Liver (tissue), 9 donors: Measurements from ENCODE around the gene AKT2. TPM values are rescaled to one million over a fixed set of nuclear protein-coding genes. Genes with fewer than 3 reads are reported as not detected.

ENCODE experiments used
- DNase-seq: peaks from one replicate; pipeline ENCODE4 v3.0.0-alpha.2; 2017; ENCODE audit warnings: low spot score
- H3K27ac ChIP-seq, 2 donors: one replicate each; pipeline ENCODE4 v1.7.0; 2013; ENCODE audit warnings: inconsistent platforms in 2 of 2, low read length in 2 of 2, control low read depth in 1 of 2, low read depth in 1 of 2, mild to moderate bottlenecking in 1 of 2
- H3K27me3 ChIP-seq, 4 donors: one replicate each; pipeline versions ENCODE4 v1.6.1 to v1.7.0; 2013; ENCODE audit warnings: low read length in 3 of 4, inconsistent platforms in 1 of 4, mild to moderate bottlenecking in 1 of 4, moderate library complexity in 1 of 4; ENCODE audit not compliant: control insufficient read depth in 4 of 4, insufficient read depth in 4 of 4
- H3K36me3 ChIP-seq, 4 donors: one replicate each; pipeline versions ENCODE4 v1.6.1 to v1.7.0; 2013; ENCODE audit warnings: low read length in 3 of 4, mild to moderate bottlenecking in 3 of 4, low read depth in 1 of 4, moderate library complexity in 1 of 4; ENCODE audit not compliant: control insufficient read depth in 4 of 4, insufficient read depth in 3 of 4
- H3K4me1 ChIP-seq, 4 donors: one replicate each; pipeline versions ENCODE4 v1.6.1 to v1.7.0; 2013; ENCODE audit warnings: low read length in 3 of 4, mild to moderate bottlenecking in 3 of 4, moderate library complexity in 1 of 4; ENCODE audit not compliant: control insufficient read depth in 4 of 4, insufficient read depth in 4 of 4
- H3K4me3 ChIP-seq, 3 donors: one replicate each; pipeline versions ENCODE4 v1.6.1 to v1.7.0; 2013; ENCODE audit warnings: low read length in 3 of 3, control low read depth in 1 of 3, low read depth in 1 of 3, mild to moderate bottlenecking in 1 of 3
- H3K9ac ChIP-seq, 2 donors: one replicate each; pipeline ENCODE4 v1.7.0; 2013; ENCODE audit warnings: low read length in 2 of 2, mild to moderate bottlenecking in 2 of 2, moderate library complexity in 2 of 2, control low read depth in 1 of 2, low read depth in 1 of 2
- H3K9me3 ChIP-seq, 4 donors: one replicate each; pipeline versions ENCODE4 v1.6.1 to v1.7.0; 2013; ENCODE audit warnings: low read length in 3 of 4; ENCODE audit not compliant: control insufficient read depth in 4 of 4
- EGR1 ChIP-seq, 2 donors: IDR thresholded peaks; 2 replicates each; pipeline ENCODE4 v1.6.1; 2016 to 2018; ENCODE audit warnings: antibody characterized with exemption in 2 of 2, low read depth in 2 of 2
- FOXA1 ChIP-seq: IDR thresholded peaks from 2 replicates; pipeline ENCODE4 v1.6.1; 2016; ENCODE audit warnings: antibody characterized with exemption
- FOXA2 ChIP-seq: IDR thresholded peaks from 2 replicates; pipeline ENCODE4 v1.6.1; 2016; ENCODE audit warnings: antibody characterized with exemption
- GABPA ChIP-seq, 2 donors: IDR thresholded peaks in 1 of 2; conservative IDR thresholded peaks in 1 of 2; 2 replicates each; pipeline ENCODE4 v1.6.1; 2016; ENCODE audit warnings: antibody characterized with exemption in 2 of 2, mild to moderate bottlenecking in 1 of 2, moderate library complexity in 1 of 2
- HNF4A ChIP-seq, 2 donors: conservative IDR thresholded peaks; 2 replicates each; pipeline ENCODE4 v1.6.1; 2016; ENCODE audit warnings: antibody characterized with exemption in 2 of 2, mild to moderate bottlenecking in 2 of 2
- HNF4G ChIP-seq: IDR thresholded peaks from 2 replicates; pipeline ENCODE4 v1.6.1; 2016; ENCODE audit warnings: antibody characterized with exemption
- JUND ChIP-seq, 2 donors: IDR thresholded peaks; 2 replicates each; pipeline ENCODE4 v1.6.1; 2016; ENCODE audit warnings: antibody characterized with exemption in 2 of 2
- NR2F2 ChIP-seq: IDR thresholded peaks from 2 replicates; pipeline ENCODE4 v1.6.1; 2016; ENCODE audit warnings: antibody characterized with exemption
- RAD21 ChIP-seq, 2 donors: IDR thresholded peaks; 2 replicates each; pipeline ENCODE4 v1.6.1; 2016; ENCODE audit warnings: antibody characterized with exemption in 2 of 2, mild to moderate bottlenecking in 2 of 2
- RXRA ChIP-seq, 2 donors: IDR thresholded peaks; 2 replicates each; pipeline ENCODE4 v1.6.1; 2017 to 2018; ENCODE audit warnings: antibody characterized with exemption in 2 of 2, mild to moderate bottlenecking in 1 of 2
- SP1 ChIP-seq: IDR thresholded peaks from 2 replicates; pipeline ENCODE4 v1.6.1; 2018; ENCODE audit warnings: antibody characterized with exemption, mild to moderate bottlenecking
- TAF1 ChIP-seq: conservative IDR thresholded peaks from 2 replicates; pipeline ENCODE4 v1.6.1; 2016; ENCODE audit warnings: antibody characterized with exemption, mild to moderate bottlenecking
- YY1 ChIP-seq: IDR thresholded peaks from 2 replicates; pipeline ENCODE4 v1.6.1; 2016; ENCODE audit warnings: antibody characterized with exemption, mild to moderate bottlenecking
- whole genome bisulfite sequencing: extraction: QIAGEN DNeasy Blood & Tissue Kit; methylation state at CpG from one replicate; pipeline ENCODE4 v1.1.7; 2013; 5-methylcytosine and 5-hydroxymethylcytosine counted together
- polyA plus RNA-seq, 2 donors: library from polyadenylated mRNA; stranded (reverse) in 1 of 2; unstranded in 1 of 2; fragments of 200-250 nt in 1 of 2; fragments of >200 nt in 1 of 2; fragmentation: Nextera tagmentation in 1 of 2; extraction: Ambion mirVana in 1 of 2; gene quantifications; one replicate each; pipeline versions ENCODE4 v1.2.1 to v1.2.3, GENCODE V29; 2013 to 2015
- total RNA-seq, 2 donors: library from RNA; depleted of rRNA; stranded (reverse); fragments of >200 nt; gene quantifications; one replicate each; pipeline ENCODE4 v1.2.3, GENCODE V29; 2014
- TF ChIP-seq, protein P1 (sequence below): IDR thresholded peaks from 2 replicates; pipeline ENCODE4 v1.6.1; 2016; ENCODE audit warnings: antibody characterized with exemption
- TF ChIP-seq, protein P2 (sequence below): IDR thresholded peaks from 2 replicates; pipeline ENCODE4 v1.6.1; 2016; ENCODE audit warnings: antibody characterized with exemption, mild to moderate bottlenecking
- TF ChIP-seq, protein P3 (sequence below): fragments of 150-350 bp; IDR thresholded peaks from 2 replicates; pipeline ENCODE4 v1.5.1; 2017; ENCODE audit warnings: improper control_type of control experiment, low read depth, low read length; ENCODE audit not compliant: missing input control
- TF ChIP-seq, protein P4 (sequence below): IDR thresholded peaks from 2 replicates; pipeline ENCODE4 v1.6.1; 2016; ENCODE audit warnings: antibody characterized with exemption
- TF ChIP-seq, protein P5 (sequence below): IDR thresholded peaks from 2 replicates; pipeline ENCODE4 v1.6.1; 2016; ENCODE audit warnings: antibody characterized with exemption
- donor health status: healthy.
- donor health status: healthy.
- donor health status: healthy.
- donor health status: healthy.
- donor health status: healthy.

AKT2 gene
- total and polyA plus RNA-seq, 4 donors: 23.2 to 110 (median 60.4) TPM

DNA sequence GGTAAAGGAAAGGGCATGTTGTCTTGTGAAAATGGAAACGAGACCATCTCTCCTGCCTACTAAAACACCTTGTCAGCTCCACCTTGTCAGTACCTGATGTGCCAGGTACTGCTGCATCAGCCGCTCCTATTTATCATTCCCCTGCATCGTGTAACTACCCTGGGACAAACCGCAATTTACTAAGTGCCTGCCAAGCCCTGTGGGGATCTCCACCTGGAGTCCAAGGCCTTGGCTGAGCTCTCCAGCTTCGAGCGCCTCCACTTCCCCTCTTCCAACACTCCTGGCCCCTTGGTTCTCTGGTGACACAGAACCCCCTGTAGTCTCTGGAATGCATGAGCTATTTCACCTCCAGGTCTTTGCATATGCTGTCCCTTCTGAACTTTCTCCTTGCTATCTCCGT, 32.8 kb downstream of the AKT2 start:
- H3K4me3 ChIP-seq: no peak overlapping the region
- no peak overlapping the region for H3K27ac ChIP-seq
- H3K36me3 ChIP-seq: peaks cover 0 to 28% (median 19%) of the 10 kb centered on the region in 4 donors
- WGBS: 74% methylated on average over 7 of the region's 7 CpGs
- no peak for DNase-seq
- H3K9me3 ChIP-seq: no peaks in the 10 kb centered on the region
- TF ChIP-seq TAF1 (no peak), EGR1 (IDR thresholded peaks at IDR 0.05; ENCODE audit: low read depth in 2 of 2) (no peak), NR2F2 (no peak), JUND (IDR thresholded peaks at IDR 0.05) (no peak), RAD21 (IDR thresholded peaks at IDR 0.05) (no peak), FOXA2 (no peak), SP1 (no peak), HNF4G (no peak), HNF4A (conservative IDR thresholded peaks at IDR 0.05) (no peak), GABPA (IDR thresholded peaks at IDR 0.05 in 1 of 2, conservative IDR thresholded peaks at IDR 0.05 in 1 of 2) (no peak), RXRA (IDR thresholded peaks at IDR 0.05) (no peak), YY1 (no peak), FOXA1 (no peak)
- TF ChIP-seq, protein P1, sequence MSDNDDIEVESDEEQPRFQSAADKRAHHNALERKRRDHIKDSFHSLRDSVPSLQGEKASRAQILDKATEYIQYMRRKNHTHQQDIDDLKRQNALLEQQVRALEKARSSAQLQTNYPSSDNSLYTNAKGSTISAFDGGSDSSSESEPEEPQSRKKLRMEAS: no peak
- TF ChIP-seq, protein P2, sequence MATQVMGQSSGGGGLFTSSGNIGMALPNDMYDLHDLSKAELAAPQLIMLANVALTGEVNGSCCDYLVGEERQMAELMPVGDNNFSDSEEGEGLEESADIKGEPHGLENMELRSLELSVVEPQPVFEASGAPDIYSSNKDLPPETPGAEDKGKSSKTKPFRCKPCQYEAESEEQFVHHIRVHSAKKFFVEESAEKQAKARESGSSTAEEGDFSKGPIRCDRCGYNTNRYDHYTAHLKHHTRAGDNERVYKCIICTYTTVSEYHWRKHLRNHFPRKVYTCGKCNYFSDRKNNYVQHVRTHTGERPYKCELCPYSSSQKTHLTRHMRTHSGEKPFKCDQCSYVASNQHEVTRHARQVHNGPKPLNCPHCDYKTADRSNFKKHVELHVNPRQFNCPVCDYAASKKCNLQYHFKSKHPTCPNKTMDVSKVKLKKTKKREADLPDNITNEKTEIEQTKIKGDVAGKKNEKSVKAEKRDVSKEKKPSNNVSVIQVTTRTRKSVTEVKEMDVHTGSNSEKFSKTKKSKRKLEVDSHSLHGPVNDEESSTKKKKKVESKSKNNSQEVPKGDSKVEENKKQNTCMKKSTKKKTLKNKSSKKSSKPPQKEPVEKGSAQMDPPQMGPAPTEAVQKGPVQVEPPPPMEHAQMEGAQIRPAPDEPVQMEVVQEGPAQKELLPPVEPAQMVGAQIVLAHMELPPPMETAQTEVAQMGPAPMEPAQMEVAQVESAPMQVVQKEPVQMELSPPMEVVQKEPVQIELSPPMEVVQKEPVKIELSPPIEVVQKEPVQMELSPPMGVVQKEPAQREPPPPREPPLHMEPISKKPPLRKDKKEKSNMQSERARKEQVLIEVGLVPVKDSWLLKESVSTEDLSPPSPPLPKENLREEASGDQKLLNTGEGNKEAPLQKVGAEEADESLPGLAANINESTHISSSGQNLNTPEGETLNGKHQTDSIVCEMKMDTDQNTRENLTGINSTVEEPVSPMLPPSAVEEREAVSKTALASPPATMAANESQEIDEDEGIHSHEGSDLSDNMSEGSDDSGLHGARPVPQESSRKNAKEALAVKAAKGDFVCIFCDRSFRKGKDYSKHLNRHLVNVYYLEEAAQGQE: no peak
- TF ChIP-seq, protein P3, sequence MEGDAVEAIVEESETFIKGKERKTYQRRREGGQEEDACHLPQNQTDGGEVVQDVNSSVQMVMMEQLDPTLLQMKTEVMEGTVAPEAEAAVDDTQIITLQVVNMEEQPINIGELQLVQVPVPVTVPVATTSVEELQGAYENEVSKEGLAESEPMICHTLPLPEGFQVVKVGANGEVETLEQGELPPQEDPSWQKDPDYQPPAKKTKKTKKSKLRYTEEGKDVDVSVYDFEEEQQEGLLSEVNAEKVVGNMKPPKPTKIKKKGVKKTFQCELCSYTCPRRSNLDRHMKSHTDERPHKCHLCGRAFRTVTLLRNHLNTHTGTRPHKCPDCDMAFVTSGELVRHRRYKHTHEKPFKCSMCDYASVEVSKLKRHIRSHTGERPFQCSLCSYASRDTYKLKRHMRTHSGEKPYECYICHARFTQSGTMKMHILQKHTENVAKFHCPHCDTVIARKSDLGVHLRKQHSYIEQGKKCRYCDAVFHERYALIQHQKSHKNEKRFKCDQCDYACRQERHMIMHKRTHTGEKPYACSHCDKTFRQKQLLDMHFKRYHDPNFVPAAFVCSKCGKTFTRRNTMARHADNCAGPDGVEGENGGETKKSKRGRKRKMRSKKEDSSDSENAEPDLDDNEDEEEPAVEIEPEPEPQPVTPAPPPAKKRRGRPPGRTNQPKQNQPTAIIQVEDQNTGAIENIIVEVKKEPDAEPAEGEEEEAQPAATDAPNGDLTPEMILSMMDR: no peak
- TF ChIP-seq, protein P4, sequence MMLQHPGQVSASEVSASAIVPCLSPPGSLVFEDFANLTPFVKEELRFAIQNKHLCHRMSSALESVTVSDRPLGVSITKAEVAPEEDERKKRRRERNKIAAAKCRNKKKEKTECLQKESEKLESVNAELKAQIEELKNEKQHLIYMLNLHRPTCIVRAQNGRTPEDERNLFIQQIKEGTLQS: no peak
- TF ChIP-seq, protein P5, sequence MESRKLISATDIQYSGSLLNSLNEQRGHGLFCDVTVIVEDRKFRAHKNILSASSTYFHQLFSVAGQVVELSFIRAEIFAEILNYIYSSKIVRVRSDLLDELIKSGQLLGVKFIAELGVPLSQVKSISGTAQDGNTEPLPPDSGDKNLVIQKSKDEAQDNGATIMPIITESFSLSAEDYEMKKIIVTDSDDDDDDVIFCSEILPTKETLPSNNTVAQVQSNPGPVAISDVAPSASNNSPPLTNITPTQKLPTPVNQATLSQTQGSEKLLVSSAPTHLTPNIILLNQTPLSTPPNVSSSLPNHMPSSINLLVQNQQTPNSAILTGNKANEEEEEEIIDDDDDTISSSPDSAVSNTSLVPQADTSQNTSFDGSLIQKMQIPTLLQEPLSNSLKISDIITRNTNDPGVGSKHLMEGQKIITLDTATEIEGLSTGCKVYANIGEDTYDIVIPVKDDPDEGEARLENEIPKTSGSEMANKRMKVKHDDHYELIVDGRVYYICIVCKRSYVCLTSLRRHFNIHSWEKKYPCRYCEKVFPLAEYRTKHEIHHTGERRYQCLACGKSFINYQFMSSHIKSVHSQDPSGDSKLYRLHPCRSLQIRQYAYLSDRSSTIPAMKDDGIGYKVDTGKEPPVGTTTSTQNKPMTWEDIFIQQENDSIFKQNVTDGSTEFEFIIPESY: no peak
- H3K9ac ChIP-seq: no peak overlapping the region
- H3K4me1 ChIP-seq: peaks cover 5 to 76% (median 52%) of the 10 kb centered on the region in 4 donors
- no peaks in the 10 kb centered on the region for H3K27me3 ChIP-seq
